K562 (cell line): ENCODE data around the gene ATP13A2. TPM values are rescaled to one million over a fixed set of nuclear protein-coding genes. Genes with fewer than 3 reads are reported as not detected.

ENCODE experiments used
- ATAC-seq: fragments of 200-7000 bp; cut with Tn5 transposase; 3 replicates; pipeline ENCODE4 v1.9.1; 2020; ENCODE audit warnings: moderate library complexity
- BruUV-seq: library from RNA; stranded (reverse); fragments of 400-500 nt; replicated peaks from 2 replicates; lab custom pipeline; 2021; lab: Mats Ljungman, UMichigan
- CTCF ChIA-PET: fragments of 300-600 bp; formaldehyde crosslinking; extraction: SDS; loops from one replicate; lab custom pipeline; 2021; ENCODE audit warnings: low intra/inter-chr PET ratio; lab: Yijun Ruan, JAX
- POLR2A ChIA-PET: fragments of 300-600, 350-650 bp; sonication (Branson Sonifier 250); formaldehyde crosslinking; extraction: SDS; loops from one replicate; lab custom pipeline; 2021; ENCODE audit warnings: antibody characterized with exemption, inconsistent platforms; lab: Yijun Ruan, JAX
- DNase-seq, 4 experiments: peaks; one replicate each; pipeline versions ENCODE4 v3.0.0 to v3.0.0-alpha.2; 2011 to 2018; ENCODE audit warnings: low spot score in 3 of 4, mixed read lengths in 3 of 4; ENCODE audit errors: extremely low read depth in 1 of 4
- FAIRE-seq: peaks from 2 replicates; lab custom pipeline; 2011; peaks lifted over from hg19 to GRCh38; lab: Jason Lieb, UNC
- H2AFZ ChIP-seq: 2 replicates; pipeline ENCODE4 v1.6.0; 2011; ENCODE audit warnings: low read depth, low read length, control low read depth, inconsistent platforms
- H3K27ac ChIP-seq: fragments of 200-600 bp; 3 replicates; pipeline ENCODE4 v1.8.0; 2011; ENCODE audit warnings: low read depth, mild to moderate bottlenecking, control low read depth, inconsistent platforms, low read length, moderate library complexity, mixed read lengths; ENCODE audit errors: extremely low read depth
- H3K27me3 ChIP-seq, 2 experiments: fragments of 300-600 bp in 1 of 2; 2 replicates in 1 of 2; 3 replicates in 1 of 2; pipeline versions ENCODE4 v1.6.0 to v1.8.0; 2011; ENCODE audit warnings: inconsistent platforms in 2 of 2, low read length in 2 of 2, mild to moderate bottlenecking in 1 of 2, mixed read lengths in 1 of 2, moderate library complexity in 1 of 2; ENCODE audit not compliant: control insufficient read depth in 2 of 2, insufficient read depth in 2 of 2
- H3K36me3 ChIP-seq: fragments of 300-600 bp; 3 replicates; pipeline ENCODE4 v1.8.0; 2011; ENCODE audit warnings: mild to moderate bottlenecking, low read length, inconsistent platforms; ENCODE audit not compliant: control insufficient read depth, insufficient read depth
- H3K4me1 ChIP-seq, 2 experiments: fragments of 200-600 bp in 1 of 2; replicated peaks in 1 of 2; 2 replicates in 1 of 2; 3 replicates in 1 of 2; pipeline versions ENCODE4 v1.5.1 to v1.8.0; 2011; ENCODE audit warnings: inconsistent platforms in 2 of 2, low read length in 2 of 2, mild to moderate bottlenecking in 1 of 2, mixed read lengths in 1 of 2, moderate library complexity in 1 of 2; ENCODE audit not compliant: control insufficient read depth in 2 of 2, insufficient read depth in 2 of 2
- H3K4me2 ChIP-seq: 2 replicates; pipeline ENCODE4 v1.6.1; 2011; ENCODE audit warnings: low read length, control low read depth, inconsistent platforms, mixed read lengths; ENCODE audit not compliant: insufficient read depth
- H3K4me3 ChIP-seq: fragments of 200-600 bp; sonication (generic), shearing (Covaris generic); 2 replicates; pipeline ENCODE4 v1.5.1; 2016; ENCODE audit warnings: control low read depth, inconsistent platforms
- H3K79me2 ChIP-seq: fragments of 200-600 bp; 3 replicates; pipeline ENCODE4 v1.8.0; 2011; ENCODE audit warnings: low read length, inconsistent platforms; ENCODE audit not compliant: control insufficient read depth, insufficient read depth
- H3K9ac ChIP-seq, 2 experiments: 2 replicates each; pipeline versions ENCODE4 v1.6.0 to v1.6.1; 2011; ENCODE audit warnings: low read depth in 2 of 2, low read length in 2 of 2, control low read depth in 1 of 2, inconsistent platforms in 1 of 2, mild to moderate bottlenecking in 1 of 2, mixed read lengths in 1 of 2; ENCODE audit not compliant: insufficient read depth in 1 of 2
- H3K9me1 ChIP-seq: one replicate; pipeline ENCODE4 v1.6.0; 2011; ENCODE audit warnings: inconsistent platforms, mild to moderate bottlenecking, low read length, moderate library complexity; ENCODE audit not compliant: control insufficient read depth, insufficient read depth
- H3K9me3 ChIP-seq: replicated peaks from 2 replicates; pipeline ENCODE4 v1.5.1; 2011; ENCODE audit warnings: low read depth, low read length, inconsistent platforms; ENCODE audit not compliant: control insufficient read depth, insufficient read depth
- H4K20me1 ChIP-seq: replicated peaks from 2 replicates; pipeline ENCODE4 v1.6.1; 2011; ENCODE audit warnings: low read length, inconsistent platforms, mixed read lengths; ENCODE audit not compliant: control insufficient read depth, insufficient read depth
- ARID1B ChIP-seq: fragments of 450-650 bp; IDR thresholded peaks from 2 replicates; pipeline ENCODE4 v1.6.1; 2016; ENCODE audit warnings: antibody characterized with exemption, mild to moderate bottlenecking, inconsistent platforms
- ATF1 ChIP-seq, 2 experiments: fragments of 450-650 bp in 1 of 2; IDR thresholded peaks; 2 replicates each; pipeline ENCODE4 v1.6.1; 2016; ENCODE audit warnings: missing compliant biosample characterization in 1 of 2, missing genetic modification characterization in 1 of 2
- BRF1 ChIP-seq: IDR thresholded peaks from 3 replicates; pipeline ENCODE4 v1.6.1; 2011; ENCODE audit warnings: borderline replicate concordance, mild to moderate bottlenecking; ENCODE audit not compliant: insufficient read length; ENCODE audit errors: extremely low read depth
- HLTF ChIP-seq: fragments of 450-650 bp; IDR thresholded peaks from 2 replicates; pipeline ENCODE4 v1.6.1; 2016
- MCM5 ChIP-seq: fragments of 450-650 bp; IDR thresholded peaks from 2 replicates; pipeline ENCODE4 v1.6.1; 2016; ENCODE audit warnings: low read depth
- MYC ChIP-seq, 2 experiments: fragments of 250-450 bp in 1 of 2; sonication (Bioruptor Pico) in 1 of 2; IDR thresholded peaks; 2 replicates each; pipeline versions ENCODE4 v1.5.1 to v1.6.1; 2012 to 2021; ENCODE audit warnings: low read depth in 2 of 2, borderline replicate concordance in 1 of 2, improper control_type of control experiment in 1 of 2, low read length in 1 of 2, mild to moderate bottlenecking in 1 of 2, moderate library complexity in 1 of 2
- NR1H2 ChIP-seq: sonication (generic); formaldehyde crosslinking; IDR thresholded peaks from 2 replicates; pipeline ENCODE4 v1.4.0; 2020; ENCODE audit warnings: mild to moderate bottlenecking, missing genetic modification reagents
- RNF2 ChIP-seq: sonication (generic); IDR thresholded peaks from 2 replicates; pipeline ENCODE4 v1.6.1; 2016
- SRSF1 ChIP-seq: fragments of 200-400 bp; formaldehyde crosslinking; IDR thresholded peaks from 2 replicates; pipeline ENCODE4 v1.6.1; 2017; ENCODE audit warnings: mild to moderate bottlenecking, low read depth, low read length, moderate library complexity
- TARDBP ChIP-seq: fragments of 450-650 bp; IDR thresholded peaks from 2 replicates; pipeline ENCODE4 v1.6.1; 2016
- TCFL5 ChIP-seq: fragments of 250-450 bp; sonication (Bioruptor Pico); conservative IDR thresholded peaks from 2 replicates; pipeline ENCODE4 v1.6.1; 2021; ENCODE audit warnings: mild to moderate bottlenecking, moderate library complexity, matching md5 sums
- TEAD2 ChIP-seq: fragments of 450-650 bp; IDR thresholded peaks from 2 replicates; pipeline ENCODE4 v1.6.1; 2016; ENCODE audit warnings: missing genetic modification characterization, control low read depth, missing compliant biosample characterization
- ZNF282 ChIP-seq: sonication (generic); formaldehyde crosslinking; IDR thresholded peaks from 2 replicates; pipeline ENCODE4 v1.8.1; 2023; ENCODE audit warnings: missing genetic modification reagents
- WGBS: fragments of 100-300 bp; shearing (Covaris generic); methylation state at CpG from one replicate; pipeline ENCODE4 v1.1.6; 2016; ENCODE audit warnings: low coverage, mixed read lengths; ENCODE audit not compliant: insufficient coverage; ENCODE audit errors: missing lambda C conversion rate; 5-methylcytosine and 5-hydroxymethylcytosine counted together
- in situ Hi-C: fragments of 300-500 bp; cut with MboI; formaldehyde crosslinking; loops from 4 replicates; pipeline ENCODE4 v1.15.0; 2018; ENCODE audit warnings: inconsistent platforms, mixed read lengths
- intact Hi-C: fragments of 100-400 bp; cut with micrococcal nuclease; formaldehyde crosslinking; loops from 2 replicates; pipeline ENCODE4 v1.14.2; 2022
- polyA plus RNA-seq, 8 experiments: library from polyadenylated mRNA; depleted of rRNA in 4 of 8; stranded (reverse) in 5 of 8; unstranded in 3 of 8; fragments of >200 nt; fragmentation: Nextera tagmentation in 2 of 8; fragmentation: Illumina TruSeq in 1 of 8; extraction: Ambion mirVana in 2 of 8; extraction: Trizol in 1 of 8; gene quantifications; 2 replicates each; pipeline versions ENCODE4 v1.2.1 to v1.2.3, GENCODE V29; 2011 to 2014; ENCODE audit warnings: inconsistent platforms in 1 of 8, missing spikeins in 1 of 8
- total RNA-seq, 7 experiments: library from RNA; depleted of rRNA in 6 of 7; stranded (reverse); fragments of >200 nt in 6 of 7; fragmentation: Illumina TruSeq in 2 of 7; extraction: Trizol in 2 of 7; gene quantifications; 2 replicates each; pipeline versions ENCODE4 v1.2.1 to v1.2.3, GENCODE V29; 2011 to 2021; ENCODE audit warnings: low replicate concordance in 1 of 7
- TF ChIP-seq, protein P1 (sequence below), 2 experiments: fragments of 450-650 bp in 1 of 2; sonication (generic) in 1 of 2; formaldehyde crosslinking in 1 of 2; IDR thresholded peaks in 1 of 2; conservative IDR thresholded peaks in 1 of 2; 2 replicates each; pipeline versions ENCODE4 v1.6.1 to v1.8.1; 2016 to 2023; ENCODE audit warnings: mild to moderate bottlenecking in 2 of 2, moderate library complexity in 2 of 2, inconsistent platforms in 1 of 2, missing genetic modification reagents in 1 of 2
- TF ChIP-seq, protein P2 (sequence below): fragments of 450-650 bp; IDR thresholded peaks from 2 replicates; pipeline ENCODE4 v1.6.1; 2016; ENCODE audit warnings: missing biosample characterization, missing genetic modification characterization

The ATP13A2 gene
- total and polyA plus RNA-seq, 9 of the 15 experiments (the other 6 are each of a cell fraction or from before 2014, with no cell fraction given) = 0.36 to 56.3 (median 16.3) TPM

DNA sequence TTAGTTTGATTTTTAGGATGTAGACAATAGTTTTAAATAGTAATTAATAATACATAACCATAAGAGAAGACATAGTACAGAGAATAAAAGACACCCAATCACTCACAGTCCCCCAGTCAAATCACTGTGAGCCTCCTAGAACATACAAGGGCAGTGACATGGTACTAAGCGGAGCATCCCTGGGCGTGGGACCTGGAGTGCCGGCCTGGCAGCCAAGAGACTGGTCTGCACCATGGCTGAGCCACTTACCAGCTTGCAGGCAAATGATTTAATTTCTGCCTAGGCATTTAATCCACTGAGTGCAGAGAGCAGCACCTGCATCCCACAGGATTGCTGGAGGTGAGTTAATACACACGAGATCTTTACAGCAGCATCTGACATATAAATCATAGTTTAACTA is 21.8 kb upstream of the ATP13A2 start:
- Histone ChIP-seq H3K4me2 (no peak overlapping the region), H2AFZ (no peak overlapping the region), H3K27ac (no peak overlapping the region), H3K9me3 (no peaks in the 10 kb centered on the region), H3K9ac (no peak overlapping the region), H3K36me3 (peaks cover 84% of the 10 kb centered on the region), H3K4me1 (no peaks in the 10 kb centered on the region; a peak in 1 of 5 replicates), H3K4me3 (no peak overlapping the region), H3K79me2 (peaks cover 15% of the 10 kb centered on the region; the same call in 2 of the 3 replicates), H3K27me3 (no peaks in the 10 kb centered on the region), H3K9me1 (no peaks in the 10 kb centered on the region)
- WGBS = 86% methylated on average over 4 of the region's 4 CpGs
- DNase-seq (no peak), ATAC-seq (no peak)
- intact Hi-C loops = loop anchor here (5.0 kb wide), 1 partner anchor 411 kb away; no protein-coding TSS in a partner anchor
- ChIA-PET CTCF (no interaction called here), POLR2A (interaction anchor here (1.4 to 2.0 kb wide), 3 partner anchors 11 to 18 kb away, joined by 3 to 16 read pairs (median 6); no protein-coding TSS in a partner anchor)
- in situ Hi-C loops = loop anchor here (25.0 kb wide), 1 partner anchor 446 kb away; no protein-coding TSS in a partner anchor
- BruUV-seq = no TSS peak
- TF ChIP-seq, protein P1, sequence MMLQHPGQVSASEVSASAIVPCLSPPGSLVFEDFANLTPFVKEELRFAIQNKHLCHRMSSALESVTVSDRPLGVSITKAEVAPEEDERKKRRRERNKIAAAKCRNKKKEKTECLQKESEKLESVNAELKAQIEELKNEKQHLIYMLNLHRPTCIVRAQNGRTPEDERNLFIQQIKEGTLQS (IDR thresholded peaks at IDR 0.05) = no peak
- TF ChIP-seq, protein P1 (CRISPR knock-in tag; conservative IDR thresholded peaks at IDR 0.05) = no peak
- TF ChIP-seq, protein P2, sequence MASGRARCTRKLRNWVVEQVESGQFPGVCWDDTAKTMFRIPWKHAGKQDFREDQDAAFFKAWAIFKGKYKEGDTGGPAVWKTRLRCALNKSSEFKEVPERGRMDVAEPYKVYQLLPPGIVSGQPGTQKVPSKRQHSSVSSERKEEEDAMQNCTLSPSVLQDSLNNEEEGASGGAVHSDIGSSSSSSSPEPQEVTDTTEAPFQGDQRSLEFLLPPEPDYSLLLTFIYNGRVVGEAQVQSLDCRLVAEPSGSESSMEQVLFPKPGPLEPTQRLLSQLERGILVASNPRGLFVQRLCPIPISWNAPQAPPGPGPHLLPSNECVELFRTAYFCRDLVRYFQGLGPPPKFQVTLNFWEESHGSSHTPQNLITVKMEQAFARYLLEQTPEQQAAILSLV (tag) = no peak
- TF ChIP-seq SRSF1 = no peak
- no peak for TF ChIP-seq NR1H2 (CRISPR knock-in tag)
- TF ChIP-seq HLTF = no peak
- no peak for TF ChIP-seq MCM5
- TF ChIP-seq RNF2 = no peak
- no peak for TF ChIP-seq ARID1B
- no peak for TF ChIP-seq ZNF282 (CRISPR knock-in tag)
- no peak for TF ChIP-seq TCFL5 (CRISPR knock-in tag)
- no peak for TF ChIP-seq ATF1 (CRISPR knock-in tag; IDR thresholded peaks at IDR 0.05)
- no peak for TF ChIP-seq ATF1 (tag; IDR thresholded peaks at IDR 0.05)
- TF ChIP-seq TEAD2 (tag) = no peak
- TF ChIP-seq BRF1 = no peak
- no peak for TF ChIP-seq TARDBP
- TF ChIP-seq MYC (IDR thresholded peaks at IDR 0.05; ENCODE audit: low read depth, low read length) = no peak
- TF ChIP-seq MYC (CRISPR knock-in tag; IDR thresholded peaks at IDR 0.05; ENCODE audit: borderline replicate concordance, low read depth) = no peak
- TF ChIP-seq, all 486 proteins: peak for 0
- H4K20me1 ChIP-seq = no peaks in the 10 kb centered on the region
- no peak for FAIRE-seq
